HepG2 (cell line): Measurements from ENCODE around the gene SLC12A9.

ENCODE experiments used
- CTCF ChIP-seq: sonication (generic); formaldehyde crosslinking; IDR thresholded peaks from 2 replicates; pipeline ENCODE4 v1.5.0; 2020; ENCODE audit warnings: mild to moderate bottlenecking, missing genetic modification reagents, moderate library complexity
- ERF ChIP-seq: IDR thresholded peaks from 2 replicates; pipeline ENCODE4 v1.6.1; 2018; ENCODE audit warnings: missing biosample characterization, missing genetic modification reagents
- EZH2 ChIP-seq: conservative IDR thresholded peaks from 2 replicates; pipeline ENCODE4 v1.6.1; 2012; ENCODE audit warnings: mild to moderate bottlenecking, low read depth, low read length, moderate library complexity
- GABPA ChIP-seq, 2 experiments: IDR thresholded peaks; 2 replicates each; pipeline ENCODE4 v1.6.1; 2011 to 2016; ENCODE audit warnings: low read depth in 2 of 2, low read length in 1 of 2, missing biosample characterization in 1 of 2, missing genetic modification characterization in 1 of 2
- GPN1 ChIP-seq: sonication (generic); formaldehyde crosslinking; IDR thresholded peaks from 2 replicates; pipeline ENCODE4 v1.5.1; 2020; ENCODE audit warnings: missing genetic modification reagents, borderline replicate concordance
- HNRNPL ChIP-seq: fragments of 200-400 bp; formaldehyde crosslinking; IDR thresholded peaks from 2 replicates; pipeline ENCODE4 v1.6.1; 2017; ENCODE audit warnings: mild to moderate bottlenecking, low read depth, low read length
- MED8 ChIP-seq: sonication (generic); formaldehyde crosslinking; IDR thresholded peaks from 2 replicates; pipeline ENCODE4 v1.8.1; 2023; ENCODE audit warnings: mild to moderate bottlenecking, missing genetic modification reagents; ENCODE audit not compliant: insufficient replicate concordance
- POLR2A ChIP-seq, 2 experiments: IDR thresholded peaks; 2 replicates each; pipeline ENCODE4 v1.6.1; 2011; ENCODE audit warnings: low read depth in 2 of 2, low read length in 2 of 2, mild to moderate bottlenecking in 1 of 2, moderate library complexity in 1 of 2; ENCODE audit not compliant: insufficient read depth in 1 of 2
- ZNF589 ChIP-seq: sonication (generic); formaldehyde crosslinking; conservative IDR thresholded peaks from 2 replicates; pipeline ENCODE4 v1.8.0; 2022; ENCODE audit warnings: mild to moderate bottlenecking, moderate library complexity, missing genetic modification reagents
- TF ChIP-seq, protein P1 (sequence below): sonication (generic); formaldehyde crosslinking; IDR thresholded peaks from 2 replicates; pipeline ENCODE4 v1.4.0; 2020; ENCODE audit warnings: mild to moderate bottlenecking, missing genetic modification reagents

- no peak for TF ChIP-seq EZH2
- no peak for TF ChIP-seq MED8 (CRISPR knock-in tag)
- TF ChIP-seq GPN1 (CRISPR knock-in tag) = no peak
- no peak for TF ChIP-seq HNRNPL
- TF ChIP-seq, protein P1, sequence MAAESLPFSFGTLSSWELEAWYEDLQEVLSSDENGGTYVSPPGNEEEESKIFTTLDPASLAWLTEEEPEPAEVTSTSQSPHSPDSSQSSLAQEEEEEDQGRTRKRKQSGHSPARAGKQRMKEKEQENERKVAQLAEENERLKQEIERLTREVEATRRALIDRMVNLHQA (CRISPR knock-in tag) = no peak
- no peak for TF ChIP-seq ERF (CRISPR knock-in tag)
- no peak for TF ChIP-seq POLR2A (IDR thresholded peaks at IDR 0.05; ENCODE audit: insufficient read depth in 1 of 2, low read depth in 2 of 2, low read length in 2 of 2)
- TF ChIP-seq GABPA (IDR thresholded peaks at IDR 0.05; ENCODE audit: low read depth, low read length) = no peak
- TF ChIP-seq GABPA (CRISPR knock-in tag; IDR thresholded peaks at IDR 0.05; ENCODE audit: low read depth) = no peak
- no peak for TF ChIP-seq ZNF589
- no peak for TF ChIP-seq CTCF (CRISPR knock-in tag)
These were observed 59.0 kb downstream of the SLC12A9 start for GRCh38 chr7:100911484-100911883.
